CD14-positive monocyte (primary cell): ENCODE data around the gene ARHGEF1. TPM values are rescaled to one million over a fixed set of nuclear protein-coding genes. Genes with fewer than 3 reads are reported as not detected.

ENCODE experiments used
- DNase-seq, 3 donors: peaks; one replicate each; pipeline ENCODE4 v3.0.0-alpha.2; 2011 to 2022
- H2AFZ ChIP-seq: 2 replicates; pipeline ENCODE4 v1.6.0; 2012; ENCODE audit warnings: mild to moderate bottlenecking, low read depth, low read length, inconsistent platforms; ENCODE audit not compliant: insufficient read depth, poor library complexity, severe bottlenecking
- H3K27ac ChIP-seq, 2 donors: 1 replicate in 1 of 2; 2 replicates in 1 of 2; pipeline ENCODE4 v1.5.1; 2012 to 2013; ENCODE audit warnings: low read length in 2 of 2, control low read depth in 1 of 2, inconsistent platforms in 1 of 2, low read depth in 1 of 2, mild to moderate bottlenecking in 1 of 2
- H3K27me3 ChIP-seq, 2 donors: one replicate each; pipeline versions ENCODE4 v1.6.0 to v1.6.1; 2011 to 2013; ENCODE audit warnings: low read length in 2 of 2; ENCODE audit not compliant: control insufficient read depth in 2 of 2, insufficient read depth in 2 of 2
- H3K36me3 ChIP-seq, 2 donors: replicated peaks in 1 of 2; 1 replicate in 1 of 2; 2 replicates in 1 of 2; pipeline versions ENCODE4 v1.5.1 to v1.6.1; 2012 to 2013; ENCODE audit warnings: low read length in 2 of 2, control low read depth in 1 of 2, inconsistent platforms in 1 of 2, mild to moderate bottlenecking in 1 of 2; ENCODE audit not compliant: insufficient read depth in 2 of 2, control insufficient read depth in 1 of 2
- H3K4me1 ChIP-seq, 2 donors: 1 replicate in 1 of 2; 2 replicates in 1 of 2; pipeline versions ENCODE4 v1.5.1 to v1.6.1; 2012 to 2013; ENCODE audit warnings: low read length in 2 of 2, control low read depth in 1 of 2, inconsistent platforms in 1 of 2, mild to moderate bottlenecking in 1 of 2, moderate library complexity in 1 of 2; ENCODE audit not compliant: insufficient read depth in 2 of 2, control insufficient read depth in 1 of 2
- H3K4me2 ChIP-seq: replicated peaks from 2 replicates; pipeline ENCODE3; 2012; ENCODE audit warnings: low read length, moderate library complexity, mild to moderate bottlenecking; ENCODE audit not compliant: poor library complexity, severe bottlenecking; ENCODE audit errors: extremely low read depth
- H3K4me3 ChIP-seq, 3 experiments: fragments of 200-600 bp in 1 of 3; sonication (generic) in 1 of 3; replicated peaks in 1 of 3; 1 replicate in 2 of 3; 2 replicates in 1 of 3; pipeline ENCODE4 v1.5.1; 2011 to 2013; ENCODE audit warnings: low read length in 3 of 3, mild to moderate bottlenecking in 3 of 3, control low read depth in 2 of 3, low read depth in 2 of 3, inconsistent platforms in 1 of 3, moderate library complexity in 1 of 3
- H3K79me2 ChIP-seq: 2 replicates; pipeline ENCODE4 v1.6.0; 2012; ENCODE audit warnings: mild to moderate bottlenecking, control low read depth, inconsistent platforms, low read length, moderate library complexity; ENCODE audit not compliant: insufficient read depth
- H3K9ac ChIP-seq: 2 replicates; pipeline ENCODE4 v1.6.0; 2017; ENCODE audit warnings: low read length, mild to moderate bottlenecking; ENCODE audit not compliant: insufficient read depth, poor library complexity, severe bottlenecking
- H3K9me3 ChIP-seq, 2 donors: replicated peaks in 1 of 2; 1 replicate in 1 of 2; 2 replicates in 1 of 2; pipeline versions ENCODE4 v1.5.1 to v1.6.1; 2012 to 2013; ENCODE audit warnings: low read length in 2 of 2, control low read depth in 1 of 2; ENCODE audit not compliant: control insufficient read depth in 1 of 2, insufficient read depth in 1 of 2
- H4K20me1 ChIP-seq: 2 replicates; pipeline ENCODE4 v1.6.0; 2012; ENCODE audit warnings: mild to moderate bottlenecking, low read length, control low read depth, moderate library complexity; ENCODE audit not compliant: insufficient read depth
- H3K27ac Mint-ChIP-seq, 7 donors: one replicate each; pipeline ENCODE4 v1.8.0; 2020; ENCODE audit warnings: mild to moderate bottlenecking in 7 of 7, mixed read lengths in 7 of 7, moderate library complexity in 6 of 7, inconsistent platforms in 2 of 7
- H3K27me3 Mint-ChIP-seq, 3 donors: one replicate each; pipeline ENCODE4 v1.8.0; 2021 to 2022; ENCODE audit warnings: low read depth in 3 of 3, mild to moderate bottlenecking in 3 of 3, mixed read lengths in 3 of 3, moderate library complexity in 3 of 3, inconsistent platforms in 1 of 3
- H3K36me3 Mint-ChIP-seq, 2 donors: one replicate each; pipeline ENCODE4 v1.8.0; 2020; ENCODE audit warnings: mixed read lengths in 2 of 2, inconsistent platforms in 1 of 2, mild to moderate bottlenecking in 1 of 2
- H3K4me1 Mint-ChIP-seq: one replicate; pipeline ENCODE4 v1.8.0; 2020; ENCODE audit warnings: mild to moderate bottlenecking, mixed read lengths
- H3K4me3 Mint-ChIP-seq, 2 donors: one replicate each; pipeline ENCODE4 v1.8.0; 2020; ENCODE audit warnings: mild to moderate bottlenecking in 2 of 2, mixed read lengths in 2 of 2, moderate library complexity in 1 of 2
- H3K9me3 Mint-ChIP-seq, 7 donors: one replicate each; pipeline ENCODE4 v1.8.0; 2020 to 2022; ENCODE audit warnings: mixed read lengths in 7 of 7, mild to moderate bottlenecking in 6 of 7, moderate library complexity in 6 of 7, inconsistent platforms in 2 of 7
- CTCF ChIP-seq: fragments of 200-600 bp; IDR thresholded peaks from one replicate; pipeline ENCODE4 v1.8.0; 2022; ENCODE audit warnings: antibody characterized with exemption, mild to moderate bottlenecking
- WGBS: methylation state at CpG from one replicate; pipeline ENCODE4 v1.1.5; 2013; ENCODE audit warnings: missing lambda C conversion rate; ENCODE audit not compliant: insufficient coverage; 5-methylcytosine and 5-hydroxymethylcytosine counted together
- intact Hi-C, 2 donors: fragments of 100-400 bp; cut with micrococcal nuclease; formaldehyde crosslinking; loops; one replicate each; pipeline versions ENCODE4 v1.15.0 to v1.15.1; 2023
- polyA plus RNA-seq, 3 donors: library from polyadenylated mRNA; depleted of rRNA in 1 of 3; unstranded in 2 of 3; stranded (reverse) in 1 of 3; fragments of 300-500 nt in 2 of 3; fragments of >200 nt in 1 of 3; fragmentation: Illumina TruSeq in 2 of 3; gene quantifications; 1 replicate in 2 of 3; 2 replicates in 1 of 3; pipeline ENCODE4 v1.2.3, GENCODE V29; 2012 to 2021

ARHGEF1 gene
- polyA plus RNA-seq, 3 donors: 82.8 to 622 (median 95.5) TPM

DNA sequence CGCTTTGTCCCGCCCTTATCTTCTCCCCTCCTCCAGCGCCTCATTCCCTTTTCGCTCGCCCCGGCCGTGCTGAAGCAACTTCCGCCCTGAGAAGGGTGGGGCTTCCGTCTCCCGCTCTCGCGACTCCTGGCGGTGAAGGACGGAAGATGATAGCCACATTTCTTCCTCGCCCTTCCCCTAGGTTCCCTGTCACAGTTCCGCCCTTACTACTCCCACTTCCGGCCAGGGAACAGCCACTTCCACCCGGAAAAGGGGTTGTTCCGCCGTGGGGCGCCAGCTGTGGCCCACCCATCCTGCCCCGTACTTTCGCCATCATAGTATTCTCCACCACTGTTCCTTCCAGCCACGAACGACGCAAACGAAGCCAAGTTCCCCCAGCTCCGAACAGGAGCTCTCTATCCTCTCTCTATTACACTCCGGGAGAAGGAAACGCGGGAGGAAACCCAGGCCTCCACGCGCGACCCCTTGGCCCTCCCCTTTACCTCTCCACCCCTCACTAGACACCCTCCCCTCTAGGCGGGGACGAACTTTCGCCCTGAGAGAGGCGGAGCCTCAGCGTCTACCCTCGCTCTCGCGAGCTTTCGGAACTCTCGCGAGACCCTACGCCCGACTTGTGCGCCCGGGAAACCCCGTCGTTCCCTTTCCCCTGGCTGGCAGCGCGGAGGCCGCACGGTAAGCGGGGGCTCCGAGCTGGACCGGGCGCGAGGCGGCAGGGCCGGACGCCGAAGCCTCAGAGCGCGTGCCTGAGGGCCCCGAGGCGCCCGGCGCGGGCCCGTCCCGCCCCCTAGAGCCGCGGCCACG is 23.2 kb upstream of the ARHGEF1 start, which contains the start of gene RPS19:
Gene RPS19 (plus strand): TSS at position 638 of the 801 bp plus-strand sequence. CDS start 520 bp downstream, outside the sequence.
- peak; percentile 96 to 99 (median 98) for DNase-seq
- Histone ChIP-seq H3K9ac (peak within 1 kb of the TSS; percentile 90), H3K36me3 (peaks cover 34 to 39% of the 10 kb centered on the region in 2 donors)

More for the DNA sequence above, 23.2 kb upstream of the ARHGEF1 start, which contains the start of gene RPS19:
- peak within 1 kb of the TSS; percentile 98 for H3K4me2 ChIP-seq
- Mint-ChIP-seq H3K4me3 (peak within 1 kb of the TSS; percentile 92 to 100), H3K9me3 (no peaks in the 10 kb centered on the region), H3K4me1 (peaks cover 45% of the 10 kb centered on the region), H3K36me3 (peaks cover 31 to 39% of the 10 kb centered on the region in 2 donors), H3K27ac (peak within 1 kb of the TSS; percentile 99 to 100 (median 100)), H3K27me3 (peaks cover 0 to 3% (median 2%) of the 10 kb centered on the region in 3 donors)
- peak within 1 kb of the TSS; percentile 86 to 90 for H3K27ac ChIP-seq
- H3K4me3 ChIP-seq: peak within 1 kb of the TSS; percentile 59 to 95 (median 68)
- peak within 1 kb of the TSS; percentile 88 for H2AFZ ChIP-seq
- H3K4me1 ChIP-seq: peaks cover 35 to 43% of the 10 kb centered on the region in 2 donors
- peaks cover 45% of the 10 kb centered on the region for H4K20me1 ChIP-seq
- under 1% methylated on average over 75 of the region's 76 CpGs for WGBS
- H3K79me2 ChIP-seq: peaks cover 51% of the 10 kb centered on the region
- no peaks in the 10 kb centered on the region for H3K27me3 ChIP-seq
- TF ChIP-seq CTCF: peak; percentile 87
- intact Hi-C loops: loop anchor here (2.0 to 5.0 kb wide), 2 partner anchors 23 to 97 kb away; partner anchors contain the start of genes ARHGEF1 (in 2 of the 2) and RABAC1 (in 2 of the 2)
- H3K9me3 ChIP-seq: no peaks in the 10 kb centered on the region
